ENCODE data around the gene LRP1B. TPM values are rescaled to one million over a fixed set of nuclear protein-coding genes. Genes with fewer than 3 reads are reported as not detected.

LRP1B gene
- total and polyA plus RNA-seq, 7 experiments from 2014 or later = 0.10 TPM; not detected in 6

DNA sequence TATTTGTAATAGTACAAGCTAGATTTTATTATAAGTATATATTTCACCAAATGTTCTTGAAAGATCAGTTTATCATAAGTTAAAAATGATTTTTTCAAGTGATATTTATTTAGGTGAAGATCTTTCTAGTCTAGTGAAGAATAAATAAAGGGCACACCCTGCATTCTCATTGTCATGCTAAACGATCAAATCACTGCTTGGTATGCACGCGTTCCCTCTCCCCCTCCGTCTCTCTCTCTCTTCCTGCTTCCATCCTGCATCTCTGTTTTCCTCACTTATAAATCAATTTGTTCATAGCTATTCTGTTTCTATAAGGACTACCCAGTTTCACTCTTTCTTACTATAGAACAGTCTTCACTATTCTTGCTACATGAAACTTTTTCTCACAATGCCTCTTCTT lies 1067.4 kb downstream of the LRP1B start:
- Histone ChIP-seq H3K27ac (ENCODE audit: low read depth, low read length) (no peak overlapping the region), H3K9me3 (ENCODE audit: control insufficient read depth in 2 of 3, low read length in 3 of 3) (no peaks in the 10 kb centered on the region), H3K4me3 (ENCODE audit: low read length) (no peak overlapping the region), H3K36me3 (ENCODE audit: control insufficient read depth in 2 of 3, insufficient read depth in 3 of 3, low read length in 3 of 3) (no peaks in the 10 kb centered on the region), H3K4me1 (ENCODE audit: control insufficient read depth in 2 of 2, insufficient read depth in 2 of 2, low read length in 2 of 2) (no peaks in the 10 kb centered on the region), H3K27me3 (ENCODE audit: control insufficient read depth in 2 of 2, insufficient read depth in 2 of 2, low read length in 2 of 2) (no peaks in the 10 kb centered on the region)
- Mint-ChIP-seq H3K4me3 (no peak overlapping the region), H3K27me3 (no peaks in the 10 kb centered on the region), H3K36me3 (no peaks in the 10 kb centered on the region), H3K27ac (no peak overlapping the region), H3K9me3 (peaks cover 0 to 28% (median 6%) of the 10 kb centered on the region in 11 donors), H3K4me1 (no peaks in the 10 kb centered on the region)
- CTCF ChIA-PET = no interaction called here
- POLR2A ChIA-PET = no interaction called here
- no peak for ATAC-seq
- DNase-seq = no peak
- intact Hi-C loops (cut with micrococcal nuclease) = no loop called here

DNA sequence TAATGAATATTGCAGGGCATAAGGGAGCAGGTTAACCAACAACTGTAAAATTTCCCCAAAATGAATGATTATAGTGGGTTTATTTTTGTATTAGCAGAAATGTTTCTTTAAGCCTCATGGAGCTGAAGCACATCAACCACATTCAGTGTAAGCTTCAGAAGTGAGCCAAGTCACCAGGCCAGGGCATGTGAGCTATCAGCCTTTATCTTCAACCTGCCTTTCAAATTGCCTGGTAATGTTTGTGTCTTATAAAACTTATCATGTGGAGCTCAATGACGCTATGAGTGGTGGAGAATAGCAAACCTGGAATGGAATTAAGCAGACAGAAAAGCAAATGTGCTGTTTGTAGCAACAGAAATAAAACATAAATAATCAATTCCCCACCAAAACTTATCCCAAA lies 1068.4 kb downstream of the LRP1B start:
- no peaks in the 10 kb centered on the region for H3K27me3 ChIP-seq (ENCODE audit: control insufficient read depth in 2 of 2, insufficient read depth in 2 of 2, low read length in 2 of 2)
- Mint-ChIP-seq H3K27me3 (no peaks in the 10 kb centered on the region), H3K27ac (no peak overlapping the region), H3K4me1 (no peaks in the 10 kb centered on the region), H3K9me3 (peaks cover 0 to 28% (median 4%) of the 10 kb centered on the region in 11 donors), H3K36me3 (no peaks in the 10 kb centered on the region), H3K4me3 (no peak overlapping the region)
- intact Hi-C loops (cut with micrococcal nuclease) = no loop called here
- H3K27ac ChIP-seq (ENCODE audit: low read depth, low read length) = no peak overlapping the region
- no peak for DNase-seq
- H3K4me3 ChIP-seq (ENCODE audit: low read length) = no peak overlapping the region
- CTCF ChIA-PET = no interaction called here
- no peaks in the 10 kb centered on the region for H3K4me1 ChIP-seq (ENCODE audit: control insufficient read depth in 2 of 2, insufficient read depth in 2 of 2, low read length in 2 of 2)
- H3K9me3 ChIP-seq (ENCODE audit: control insufficient read depth in 2 of 3, low read length in 3 of 3) = no peaks in the 10 kb centered on the region
- H3K36me3 ChIP-seq (ENCODE audit: control insufficient read depth in 2 of 3, insufficient read depth in 3 of 3, low read length in 3 of 3) = no peaks in the 10 kb centered on the region
- POLR2A ChIA-PET = no interaction called here
- no peak for ATAC-seq

DNA sequence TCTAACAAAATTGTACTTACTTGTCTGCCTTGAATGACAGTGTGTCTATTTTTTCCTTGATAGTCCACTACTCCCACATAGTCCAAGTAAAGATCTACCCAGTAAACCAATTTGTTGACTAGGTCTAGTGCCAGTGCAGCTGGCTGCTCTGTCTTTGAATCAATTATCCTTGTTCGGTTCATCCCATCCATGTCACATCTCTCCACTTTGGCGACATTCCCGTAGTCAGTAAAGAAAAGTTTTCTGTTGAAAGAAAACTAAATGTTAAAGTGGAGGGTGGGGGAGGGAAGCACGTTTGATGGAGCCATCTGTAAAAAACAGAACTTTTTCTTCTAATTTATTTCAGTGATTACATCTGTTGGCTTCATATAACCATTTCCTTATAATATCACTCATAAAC lies 1068.8 kb downstream of the LRP1B start:
- Mint-ChIP-seq H3K36me3 (no peaks in the 10 kb centered on the region), H3K4me1 (no peaks in the 10 kb centered on the region), H3K9me3 (peaks cover 0 to 28% (median 4%) of the 10 kb centered on the region in 11 donors), H3K27ac (no peak overlapping the region), H3K4me3 (no peak overlapping the region), H3K27me3 (no peaks in the 10 kb centered on the region)
- no peak overlapping the region for H3K27ac ChIP-seq (ENCODE audit: low read depth, low read length)
- ATAC-seq = no peak
- DNase-seq = no peak
- intact Hi-C loops (cut with micrococcal nuclease) = no loop called here
- no peaks in the 10 kb centered on the region for H3K27me3 ChIP-seq (ENCODE audit: control insufficient read depth in 2 of 2, insufficient read depth in 2 of 2, low read length in 2 of 2)
- H3K36me3 ChIP-seq (ENCODE audit: control insufficient read depth in 2 of 3, insufficient read depth in 3 of 3, low read length in 3 of 3) = no peaks in the 10 kb centered on the region
- no peaks in the 10 kb centered on the region for H3K4me1 ChIP-seq (ENCODE audit: control insufficient read depth in 2 of 2, insufficient read depth in 2 of 2, low read length in 2 of 2)
- no peaks in the 10 kb centered on the region for H3K9me3 ChIP-seq (ENCODE audit: control insufficient read depth in 2 of 3, low read length in 3 of 3)
- ChIA-PET POLR2A (no interaction called here), CTCF (no interaction called here)
- H3K4me3 ChIP-seq (ENCODE audit: low read length) = no peak overlapping the region

DNA sequence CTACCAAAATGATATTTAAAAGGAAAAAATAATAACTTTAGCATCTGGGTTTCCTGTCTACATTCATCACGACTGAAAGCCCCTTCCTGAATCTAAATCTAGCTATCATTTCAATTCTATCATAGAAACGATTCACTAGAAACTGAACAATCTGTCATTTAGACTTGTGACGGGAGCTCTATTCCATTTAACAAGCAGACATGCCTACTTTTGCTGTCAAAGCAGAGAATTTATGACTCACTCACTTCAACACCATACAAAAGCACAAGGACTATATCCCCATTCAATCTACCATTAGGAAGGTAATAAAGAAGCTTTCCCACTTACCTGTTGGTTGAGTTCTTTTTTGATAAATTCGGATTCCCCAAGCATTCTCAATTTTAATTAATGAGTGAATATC lies 1072.3 kb downstream of the LRP1B start:
- H3K27ac Mint-ChIP-seq = no peak overlapping the region
- ATAC-seq (no peak), DNase-seq (no peak)
- Histone ChIP-seq H3K4me1 (ENCODE audit: control insufficient read depth in 2 of 2, insufficient read depth in 2 of 2, low read length in 2 of 2) (no peaks in the 10 kb centered on the region), H3K4me3 (ENCODE audit: low read length) (no peak overlapping the region), H3K27me3 (ENCODE audit: control insufficient read depth in 2 of 2, insufficient read depth in 2 of 2, low read length in 2 of 2) (no peaks in the 10 kb centered on the region), H3K36me3 (ENCODE audit: control insufficient read depth in 2 of 3, insufficient read depth in 3 of 3, low read length in 3 of 3) (no peaks in the 10 kb centered on the region), H3K27ac (ENCODE audit: low read depth, low read length) (no peak overlapping the region), H3K9me3 (ENCODE audit: control insufficient read depth in 2 of 3, low read length in 3 of 3) (no peaks in the 10 kb centered on the region)
- intact Hi-C loops (cut with micrococcal nuclease) = no loop called here
- H3K9me3 Mint-ChIP-seq = peaks cover 0 to 9% (median 3%) of the 10 kb centered on the region in 11 donors
- ChIA-PET POLR2A (no interaction called here), CTCF (no interaction called here)
- no peaks in the 10 kb centered on the region for H3K27me3 Mint-ChIP-seq
- H3K4me1 Mint-ChIP-seq = no peaks in the 10 kb centered on the region
- no peaks in the 10 kb centered on the region for H3K36me3 Mint-ChIP-seq
- no peak overlapping the region for H3K4me3 Mint-ChIP-seq

DNA sequence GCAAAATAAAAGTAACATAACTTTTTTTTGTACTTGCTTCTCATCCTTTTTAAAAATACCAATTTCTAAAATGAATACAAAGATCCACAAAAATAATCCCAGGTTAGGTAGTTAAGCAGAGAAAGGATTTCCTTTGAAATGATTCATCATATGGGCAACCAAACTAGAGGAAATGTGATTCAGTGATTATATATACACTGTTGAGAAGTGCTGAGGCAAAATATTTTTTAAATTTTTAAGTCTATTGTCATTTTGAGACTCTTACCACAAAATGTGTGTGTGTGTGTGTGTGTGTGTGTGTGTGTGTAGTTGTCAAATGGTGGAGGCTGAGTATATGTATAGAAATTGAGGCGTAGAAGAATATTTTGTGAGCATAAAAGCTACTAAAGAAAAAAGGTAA lies 1075.3 kb downstream of the LRP1B start:
- ATAC-seq (no peak), DNase-seq (no peak)
- H3K9me3 Mint-ChIP-seq = peaks cover 0 to 5% (median 0%) of the 10 kb centered on the region in 11 donors
- no peak overlapping the region for H3K27ac Mint-ChIP-seq
- Histone ChIP-seq H3K9me3 (ENCODE audit: control insufficient read depth in 2 of 3, low read length in 3 of 3) (no peaks in the 10 kb centered on the region), H3K27me3 (ENCODE audit: control insufficient read depth in 2 of 2, insufficient read depth in 2 of 2, low read length in 2 of 2) (no peaks in the 10 kb centered on the region), H3K4me3 (ENCODE audit: low read length) (no peak overlapping the region), H3K27ac (ENCODE audit: low read depth, low read length) (no peak overlapping the region), H3K36me3 (ENCODE audit: control insufficient read depth in 2 of 3, insufficient read depth in 3 of 3, low read length in 3 of 3) (no peaks in the 10 kb centered on the region), H3K4me1 (ENCODE audit: control insufficient read depth in 2 of 2, insufficient read depth in 2 of 2, low read length in 2 of 2) (no peaks in the 10 kb centered on the region)
- ChIA-PET CTCF (no interaction called here), POLR2A (no interaction called here)
- H3K27me3 Mint-ChIP-seq = no peaks in the 10 kb centered on the region
- no peaks in the 10 kb centered on the region for H3K4me1 Mint-ChIP-seq
- no peak overlapping the region for H3K4me3 Mint-ChIP-seq
- no peaks in the 10 kb centered on the region for H3K36me3 Mint-ChIP-seq
- intact Hi-C loops (cut with micrococcal nuclease) = no loop called here

DNA sequence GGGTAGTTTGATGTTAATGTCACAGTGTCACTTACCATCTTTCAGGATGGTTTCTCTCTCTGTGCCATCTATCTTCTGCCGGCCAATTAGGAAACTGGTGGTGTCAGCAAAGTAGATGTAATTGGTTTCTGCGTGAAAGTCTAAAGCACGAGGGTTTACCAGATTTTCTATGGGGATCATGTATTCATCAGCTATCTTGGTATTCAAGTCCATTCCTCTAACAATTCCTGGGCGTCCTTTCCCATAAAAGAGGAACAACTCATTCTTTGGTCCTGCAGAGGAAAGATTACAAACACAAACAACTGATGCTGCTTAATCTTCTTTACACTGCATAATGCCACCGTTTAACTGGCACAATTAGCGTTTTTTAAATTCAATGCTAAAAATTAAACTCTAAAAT lies 1081.9 kb downstream of the LRP1B start:
- Mint-ChIP-seq H3K4me3 (no peak overlapping the region), H3K27me3 (no peaks in the 10 kb centered on the region), H3K4me1 (no peaks in the 10 kb centered on the region), H3K36me3 (no peaks in the 10 kb centered on the region), H3K9me3 (peaks cover 0 to 7% (median 3%) of the 10 kb centered on the region in 11 donors), H3K27ac (no peak overlapping the region)
- no peaks in the 10 kb centered on the region for H3K4me1 ChIP-seq (ENCODE audit: control insufficient read depth in 2 of 2, insufficient read depth in 2 of 2, low read length in 2 of 2)
- H3K9me3 ChIP-seq (ENCODE audit: control insufficient read depth in 2 of 3, low read length in 3 of 3) = no peaks in the 10 kb centered on the region
- intact Hi-C loops (cut with micrococcal nuclease) = no loop called here
- H3K27ac ChIP-seq (ENCODE audit: low read depth, low read length) = no peak overlapping the region
- H3K4me3 ChIP-seq (ENCODE audit: low read length) = no peak overlapping the region
- ATAC-seq (no peak), DNase-seq (no peak)
- ChIA-PET CTCF (interaction anchor here (0.7 kb wide), 1 partner anchor 332 kb away, joined by 3 read pairs; no protein-coding TSS in a partner anchor), POLR2A (no interaction called here)
- H3K36me3 ChIP-seq (ENCODE audit: control insufficient read depth in 2 of 3, insufficient read depth in 3 of 3, low read length in 3 of 3) = no peaks in the 10 kb centered on the region
- no peaks in the 10 kb centered on the region for H3K27me3 ChIP-seq (ENCODE audit: control insufficient read depth in 2 of 2, insufficient read depth in 2 of 2, low read length in 2 of 2)

DNA sequence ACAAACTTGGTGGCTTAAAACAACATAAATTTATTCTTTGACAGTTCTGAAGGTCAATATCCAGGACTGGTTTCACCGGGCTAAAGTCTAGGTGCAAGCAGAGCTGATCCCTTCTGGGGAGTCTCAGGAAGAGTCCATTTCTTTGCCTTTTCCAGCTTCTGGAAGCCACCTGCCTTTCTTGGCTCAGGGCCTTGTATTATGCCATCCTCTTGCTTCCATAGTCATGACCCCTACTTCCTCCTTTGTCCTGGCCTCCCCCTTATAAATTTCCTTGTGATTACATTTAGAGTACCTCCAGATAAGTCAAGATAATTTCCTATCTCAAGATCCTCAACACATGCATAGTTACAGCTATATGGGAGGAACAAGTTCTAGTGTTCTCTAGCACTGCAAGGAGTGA lies 1089.5 kb downstream of the LRP1B start:
- no peaks in the 10 kb centered on the region for H3K36me3 Mint-ChIP-seq
- H3K27ac Mint-ChIP-seq = no peak overlapping the region
- intact Hi-C loops (cut with micrococcal nuclease) = no loop called here
- peaks cover 0 to 3% (median 0%) of the 10 kb centered on the region in 3 experiments for H3K9me3 ChIP-seq (ENCODE audit: control insufficient read depth in 2 of 3, low read length in 3 of 3)
- H3K4me3 ChIP-seq (ENCODE audit: low read length) = no peak overlapping the region
- ATAC-seq (no peak), DNase-seq (no peak)
- H3K27me3 ChIP-seq (ENCODE audit: control insufficient read depth in 2 of 2, insufficient read depth in 2 of 2, low read length in 2 of 2) = no peaks in the 10 kb centered on the region
- no peaks in the 10 kb centered on the region for H3K4me1 ChIP-seq (ENCODE audit: control insufficient read depth in 2 of 2, insufficient read depth in 2 of 2, low read length in 2 of 2)
- H3K27ac ChIP-seq (ENCODE audit: low read depth, low read length) = no peak overlapping the region
- no peaks in the 10 kb centered on the region for H3K27me3 Mint-ChIP-seq
- no peak overlapping the region for H3K4me3 Mint-ChIP-seq
- peaks cover 0 to 18% (median 5%) of the 10 kb centered on the region in 11 donors for H3K9me3 Mint-ChIP-seq
- no peaks in the 10 kb centered on the region for H3K36me3 ChIP-seq (ENCODE audit: control insufficient read depth in 2 of 3, insufficient read depth in 3 of 3, low read length in 3 of 3)
- H3K4me1 Mint-ChIP-seq = no peaks in the 10 kb centered on the region
- ChIA-PET POLR2A (no interaction called here), CTCF (no interaction called here)

Data from naive thymus-derived CD4-positive, alpha-beta T cell (primary cell).